ENCODE results near the gene ROGDI. TPM values are rescaled to one million over a fixed set of nuclear protein-coding genes. Genes with fewer than 3 reads are reported as not detected.

Gene ROGDI
- total RNA-seq, 4 donors from 2014 or later: 16.4 to 35.8 (median 31.6) TPM

- Histone ChIP-seq H3K4me1 (no peaks in the 10 kb centered on the region), H3K9me3 (no peaks in the 10 kb centered on the region), H3K36me3 (peaks cover 9 to 100% (median 36%) of the 10 kb centered on the region in 3 donors), H3K27ac (no peak overlapping the region), H3K4me3 (no peak overlapping the region), H3K27me3 (no peaks in the 10 kb centered on the region)
- DNase-seq: no peak
- no peak for TF ChIP-seq POLR2A (IDR thresholded peaks at IDR 0.05)
- TF ChIP-seq, protein P1, sequence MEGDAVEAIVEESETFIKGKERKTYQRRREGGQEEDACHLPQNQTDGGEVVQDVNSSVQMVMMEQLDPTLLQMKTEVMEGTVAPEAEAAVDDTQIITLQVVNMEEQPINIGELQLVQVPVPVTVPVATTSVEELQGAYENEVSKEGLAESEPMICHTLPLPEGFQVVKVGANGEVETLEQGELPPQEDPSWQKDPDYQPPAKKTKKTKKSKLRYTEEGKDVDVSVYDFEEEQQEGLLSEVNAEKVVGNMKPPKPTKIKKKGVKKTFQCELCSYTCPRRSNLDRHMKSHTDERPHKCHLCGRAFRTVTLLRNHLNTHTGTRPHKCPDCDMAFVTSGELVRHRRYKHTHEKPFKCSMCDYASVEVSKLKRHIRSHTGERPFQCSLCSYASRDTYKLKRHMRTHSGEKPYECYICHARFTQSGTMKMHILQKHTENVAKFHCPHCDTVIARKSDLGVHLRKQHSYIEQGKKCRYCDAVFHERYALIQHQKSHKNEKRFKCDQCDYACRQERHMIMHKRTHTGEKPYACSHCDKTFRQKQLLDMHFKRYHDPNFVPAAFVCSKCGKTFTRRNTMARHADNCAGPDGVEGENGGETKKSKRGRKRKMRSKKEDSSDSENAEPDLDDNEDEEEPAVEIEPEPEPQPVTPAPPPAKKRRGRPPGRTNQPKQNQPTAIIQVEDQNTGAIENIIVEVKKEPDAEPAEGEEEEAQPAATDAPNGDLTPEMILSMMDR (IDR thresholded peaks at IDR 0.05): no peak
- 85 to 87% methylated on average over 1 of the region's 1 CpG for WGBS, 2 donors
- intact Hi-C loops (cut with DNase I): no loop called here
Measured at GRCh38 chr16:4833584-4833983, 31.2 kb upstream of the ROGDI start.

DNA sequence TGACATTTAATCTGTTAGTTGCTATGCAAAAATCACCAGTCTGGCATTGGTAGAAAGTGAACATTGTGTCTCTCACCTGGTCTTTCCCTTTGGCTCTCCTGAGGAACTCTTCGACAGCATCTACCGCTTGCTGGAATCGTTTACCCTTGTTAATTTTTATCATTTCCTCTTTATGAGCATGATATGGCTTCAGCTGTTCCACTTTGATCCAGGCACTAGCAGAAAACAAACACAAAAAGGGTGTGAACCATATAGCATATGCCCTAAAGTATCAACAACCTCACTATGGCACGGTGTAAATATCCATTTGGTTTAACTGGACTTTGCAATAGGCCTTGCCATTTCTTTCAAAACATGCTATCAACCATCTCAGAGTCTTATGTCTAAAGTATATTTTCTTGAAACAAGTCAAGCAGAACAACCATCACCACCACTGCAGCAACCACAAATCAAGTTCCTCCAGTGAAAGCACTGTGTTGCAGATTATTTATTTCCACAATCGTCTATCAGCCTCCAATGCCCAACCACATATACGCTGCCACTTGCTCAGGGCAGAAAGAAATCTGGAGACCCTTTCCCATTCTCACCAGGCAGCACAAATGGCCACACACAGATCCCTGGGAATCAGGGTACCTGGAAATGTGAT is 30.4 kb upstream of the ROGDI start:
- Histone ChIP-seq H3K27ac (no peak overlapping the region), H3K36me3 (peaks cover 9 to 100% (median 44%) of the 10 kb centered on the region in 3 donors), H3K4me1 (no peaks in the 10 kb centered on the region), H3K9me3 (no peaks in the 10 kb centered on the region), H3K4me3 (no peak overlapping the region), H3K27me3 (no peaks in the 10 kb centered on the region)
- WGBS, 2 donors: 84 to 87% methylated on average over 6 of the region's 6 CpGs
- TF ChIP-seq, protein P1 (IDR thresholded peaks at IDR 0.05): no peak
- TF ChIP-seq POLR2A (IDR thresholded peaks at IDR 0.05): no peak
- intact Hi-C loops (cut with DNase I): no loop called here
- DNase-seq: no peak

- DNase-seq: no peak
- H3K36me3 ChIP-seq: peaks cover 15 to 100% (median 49%) of the 10 kb centered on the region in 3 donors
- H3K4me1 ChIP-seq: no peaks in the 10 kb centered on the region
- no peak for TF ChIP-seq POLR2A (IDR thresholded peaks at IDR 0.05)
- TF ChIP-seq, protein P1 (IDR thresholded peaks at IDR 0.05): no peak
- H3K27ac ChIP-seq: no peak overlapping the region
- H3K27me3 ChIP-seq: no peaks in the 10 kb centered on the region
- H3K9me3 ChIP-seq: no peaks in the 10 kb centered on the region
- intact Hi-C loops (cut with DNase I): no loop called here
- H3K4me3 ChIP-seq: no peak overlapping the region
- WGBS, 2 donors: 92 to 97% methylated on average over 8 of the region's 8 CpGs
Measured at GRCh38 chr16:4831616-4832015, 29.2 kb upstream of the ROGDI start.

DNA sequence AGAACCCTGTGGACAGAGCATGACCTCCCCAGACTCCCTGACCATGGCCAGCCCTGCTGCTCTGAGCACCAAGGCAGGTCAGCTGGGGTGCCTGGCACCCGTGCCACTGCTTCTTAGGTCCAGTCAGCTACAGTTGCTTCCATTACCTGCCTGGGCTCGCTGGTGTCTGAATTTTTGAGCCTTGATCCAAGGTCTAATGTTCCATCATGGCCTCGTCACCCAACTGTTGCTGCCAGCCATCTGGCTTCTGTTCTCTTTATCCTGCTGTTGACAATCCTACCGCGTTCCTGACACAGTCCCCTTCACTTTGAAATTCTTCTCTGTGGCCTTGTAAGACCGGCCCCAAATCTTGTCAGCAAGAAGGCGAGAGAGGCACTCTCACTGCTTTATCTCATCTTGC is 28.0 kb upstream of the ROGDI start:
- DNase-seq: no peak
- intact Hi-C loops (cut with DNase I): no loop called here
- no peak for TF ChIP-seq POLR2A (IDR thresholded peaks at IDR 0.05)
- TF ChIP-seq, protein P1 (IDR thresholded peaks at IDR 0.05): no peak
- H3K4me1 ChIP-seq: no peaks in the 10 kb centered on the region
- no peaks in the 10 kb centered on the region for H3K27me3 ChIP-seq
- no peak overlapping the region for H3K4me3 ChIP-seq
- H3K27ac ChIP-seq: no peak overlapping the region
- H3K36me3 ChIP-seq: peaks cover 16 to 100% (median 51%) of the 10 kb centered on the region in 3 donors
- 86 to 90% methylated on average over 6 of the region's 7 CpGs for WGBS, 2 donors
- no peaks in the 10 kb centered on the region for H3K9me3 ChIP-seq

GRCh38 chr16:4828567-4829321 is 26.3 kb upstream of the ROGDI start:
- intact Hi-C loops (cut with DNase I): no loop called here
- no peak for DNase-seq
- H3K36me3 ChIP-seq: peaks cover 16 to 100% (median 53%) of the 10 kb centered on the region in 3 donors
- no peak overlapping the region for H3K27ac ChIP-seq
- H3K9me3 ChIP-seq: no peaks in the 10 kb centered on the region
- H3K4me3 ChIP-seq: no peak overlapping the region
- H3K4me1 ChIP-seq: no peaks in the 10 kb centered on the region
- WGBS, 2 donors: 90 to 95% methylated on average over 11 of the region's 11 CpGs
- H3K27me3 ChIP-seq: no peaks in the 10 kb centered on the region
- TF ChIP-seq, protein P1 (IDR thresholded peaks at IDR 0.05): no peak
- no peak for TF ChIP-seq POLR2A (IDR thresholded peaks at IDR 0.05)

Measured in esophagus squamous epithelium (tissue), 5 donors.